Breast epithelium (tissue), 4 donors: ENCODE measurements around the gene CRYZL1. TPM values are rescaled to one million over a fixed set of nuclear protein-coding genes. Genes with fewer than 3 reads are reported as not detected.

Source experiments
- DNase-seq, 2 donors: peaks; one replicate each; pipeline ENCODE4 v3.0.0-alpha.2; 2019; ENCODE audit warnings: low spot score in 2 of 2
- H3K27ac ChIP-seq, 2 donors: fragments of 200-600 bp; sonication (generic) in 1 of 2; one replicate each; pipeline ENCODE4 v1.5.1; 2016 to 2019; ENCODE audit warnings: mild to moderate bottlenecking in 1 of 2
- H3K27me3 ChIP-seq, 2 donors: fragments of 200-600 bp; sonication (generic) in 1 of 2; one replicate each; pipeline versions ENCODE4 v1.5.1 to v1.6.0; 2017 to 2019; ENCODE audit warnings: control low read depth in 1 of 2, mild to moderate bottlenecking in 1 of 2
- H3K36me3 ChIP-seq: fragments of 200-600 bp; one replicate; pipeline ENCODE4 v1.5.1; 2019
- H3K4me1 ChIP-seq, 2 donors: fragments of 200-600 bp; sonication (generic); one replicate each; pipeline ENCODE4 v1.5.1; 2016 to 2019; ENCODE audit warnings: control low read depth in 1 of 2
- H3K4me3 ChIP-seq, 3 donors: fragments of 200-600 bp; sonication (generic); 1 replicate in 2 of 3; 2 replicates in 1 of 3; pipeline ENCODE4 v1.5.1; 2016 to 2019; ENCODE audit warnings: mild to moderate bottlenecking in 3 of 3, moderate library complexity in 2 of 3
- H3K9me3 ChIP-seq, 2 donors: fragments of 200-600 bp; sonication (generic) in 1 of 2; one replicate each; pipeline ENCODE4 v1.5.1; 2016 to 2019; ENCODE audit warnings: control low read depth in 1 of 2
- CTCF ChIP-seq, 3 donors: fragments of 450-650 bp; IDR thresholded peaks; one replicate each; pipeline ENCODE4 v1.5.1; 2016 to 2017; ENCODE audit warnings: antibody characterized with exemption in 3 of 3, mild to moderate bottlenecking in 3 of 3, moderate library complexity in 3 of 3
- POLR2A ChIP-seq: fragments of 450-650 bp; IDR thresholded peaks from one replicate; pipeline ENCODE4 v1.6.1; 2016; ENCODE audit warnings: antibody characterized with exemption, mild to moderate bottlenecking, moderate library complexity
- POLR2AphosphoS5 ChIP-seq, 3 donors: sonication (generic); formaldehyde crosslinking; IDR thresholded peaks; one replicate each; pipeline ENCODE4 v1.6.1; 2017; ENCODE audit warnings: antibody characterized with exemption in 3 of 3
- intact Hi-C: fragments of 100-400 bp; cut with DNase I; formaldehyde crosslinking; loops from one replicate; pipeline ENCODE4 v1.15.1; 2023; ENCODE audit warnings: low total_unique reads
- total RNA-seq, 3 donors: library from RNA; depleted of rRNA; stranded (reverse); fragments of >200 nt; gene quantifications; one replicate each; pipeline ENCODE4 v1.1.0, GENCODE V29; 2016

Gene CRYZL1
- total RNA-seq, 3 donors from 2014 or later: 24.9 to 49.4 (median 47.6) TPM

GRCh38 chr21:33662046-33662445, 20.5 kb upstream of the CRYZL1 start:
- intact Hi-C loops: no loop called here
- H3K4me1 ChIP-seq: no peaks in the 10 kb centered on the region
- TF ChIP-seq POLR2AphosphoS5 (IDR thresholded peaks at IDR 0.05) (no peak), CTCF (IDR thresholded peaks at IDR 0.05) (no peak), POLR2A (no peak)
- H3K9me3 ChIP-seq: no peaks in the 10 kb centered on the region
- no peak overlapping the region for H3K27ac ChIP-seq
- no peaks in the 10 kb centered on the region for H3K36me3 ChIP-seq
- no peak overlapping the region for H3K4me3 ChIP-seq
- H3K27me3 ChIP-seq: no peaks in the 10 kb centered on the region
- no peak for DNase-seq

DNA sequence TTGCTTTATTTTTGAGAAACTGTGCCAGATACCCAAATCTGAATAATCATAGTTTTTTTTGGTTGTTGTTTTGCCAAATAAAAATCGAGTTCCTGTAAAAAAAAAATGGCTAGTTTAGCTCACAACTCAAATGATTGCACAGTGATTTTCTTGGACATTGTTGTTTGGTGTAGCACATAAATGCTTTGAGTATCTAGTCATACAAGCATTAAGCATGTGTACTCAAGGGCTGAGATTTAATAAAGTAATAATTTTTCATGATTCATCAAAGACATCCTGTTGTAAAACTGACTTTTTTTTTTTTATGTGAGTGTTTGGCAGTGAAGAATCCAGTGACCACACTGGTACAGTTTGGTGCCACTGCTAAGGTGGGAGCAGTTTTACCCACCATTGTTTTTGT, 19.6 kb upstream of the CRYZL1 start:
- H3K36me3 ChIP-seq: no peaks in the 10 kb centered on the region
- H3K4me1 ChIP-seq: no peaks in the 10 kb centered on the region
- no peak for DNase-seq
- no peak overlapping the region for H3K27ac ChIP-seq
- intact Hi-C loops: no loop called here
- H3K9me3 ChIP-seq: no peaks in the 10 kb centered on the region
- no peak for TF ChIP-seq POLR2AphosphoS5 (IDR thresholded peaks at IDR 0.05)
- TF ChIP-seq POLR2A: no peak
- TF ChIP-seq CTCF (IDR thresholded peaks at IDR 0.05): no peak
- no peak overlapping the region for H3K4me3 ChIP-seq
- H3K27me3 ChIP-seq: no peaks in the 10 kb centered on the region

DNA sequence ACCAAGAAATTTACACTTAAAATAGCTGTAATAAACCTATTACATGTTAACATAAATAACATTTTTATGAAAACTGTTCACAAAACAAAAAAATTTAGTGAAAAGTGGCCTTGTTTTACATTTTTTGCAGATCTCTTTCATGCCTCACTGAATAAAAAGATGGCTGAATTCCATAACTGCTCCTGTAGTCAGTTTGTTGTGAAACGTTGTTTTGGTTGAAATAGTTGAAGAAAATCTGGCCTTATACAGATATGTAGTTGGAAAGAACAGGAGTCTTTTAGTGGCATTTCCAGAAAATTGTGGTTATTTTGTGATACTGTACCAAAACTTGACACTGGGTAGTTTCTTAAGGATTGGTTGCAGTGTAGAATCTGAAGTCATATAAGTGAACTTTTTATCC, 18.9 kb upstream of the CRYZL1 start:
- Histone ChIP-seq H3K27ac (no peak overlapping the region), H3K9me3 (no peaks in the 10 kb centered on the region), H3K27me3 (no peaks in the 10 kb centered on the region), H3K4me1 (no peaks in the 10 kb centered on the region), H3K4me3 (no peak overlapping the region), H3K36me3 (no peaks in the 10 kb centered on the region)
- no peak for DNase-seq
- intact Hi-C loops: no loop called here
- TF ChIP-seq POLR2A: no peak
- no peak for TF ChIP-seq CTCF (IDR thresholded peaks at IDR 0.05)
- no peak for TF ChIP-seq POLR2AphosphoS5 (IDR thresholded peaks at IDR 0.05)

- H3K36me3 ChIP-seq: no peaks in the 10 kb centered on the region
- H3K4me3 ChIP-seq: no peak overlapping the region
- DNase-seq: no peak
- no peak overlapping the region for H3K27ac ChIP-seq
- H3K9me3 ChIP-seq: no peaks in the 10 kb centered on the region
- intact Hi-C loops: no loop called here
- no peaks in the 10 kb centered on the region for H3K27me3 ChIP-seq
- no peaks in the 10 kb centered on the region for H3K4me1 ChIP-seq
- TF ChIP-seq CTCF (IDR thresholded peaks at IDR 0.05) (no peak), POLR2AphosphoS5 (IDR thresholded peaks at IDR 0.05) (no peak), POLR2A (no peak)
Measured at GRCh38 chr21:33659568-33659949, 18.0 kb upstream of the CRYZL1 start.

GRCh38 chr21:33658919-33659567, 17.5 kb upstream of the CRYZL1 start:
- Histone ChIP-seq H3K27ac (no peak overlapping the region), H3K4me1 (no peaks in the 10 kb centered on the region)

More at GRCh38 chr21:33658919-33659567, 17.5 kb upstream of the CRYZL1 start:
- no peaks in the 10 kb centered on the region for H3K27me3 ChIP-seq
- no peak overlapping the region for H3K4me3 ChIP-seq
- DNase-seq: no peak
- TF ChIP-seq POLR2AphosphoS5 (IDR thresholded peaks at IDR 0.05) (no peak), POLR2A (no peak), CTCF (IDR thresholded peaks at IDR 0.05) (no peak)
- no peaks in the 10 kb centered on the region for H3K9me3 ChIP-seq
- intact Hi-C loops: no loop called here
- H3K36me3 ChIP-seq: no peaks in the 10 kb centered on the region
